Right renal cortex interstitium (tissue), 3 donors: ENCODE data around the gene GPR137. TPM values are rescaled to one million over a fixed set of nuclear protein-coding genes. Genes with fewer than 3 reads are reported as not detected.
A peak's percentile ranks its signal among the peaks of the same experiment; 100 is the strongest.

Source experiments
- DNase-seq, 3 donors: peaks; one replicate each; pipeline ENCODE4 v3.0.0-alpha.2; 2013; ENCODE audit warnings: low read depth in 3 of 3, low spot score in 2 of 3
- polyA plus RNA-seq, 3 donors: library from polyadenylated mRNA; unstranded; fragments of 120-200 nt; gene quantifications; one replicate each; pipeline ENCODE4 v1.2.1, GENCODE V29; 2013; ENCODE audit not compliant: insufficient read length in 3 of 3

The GPR137 gene
- polyA plus RNA-seq, 3 donors: 20.4 to 29.6 (median 26.5) TPM

GRCh38 chr11:64284048-64284961, 1.3 kb upstream of the GPR137 start, which contains the start of gene BAD:
TSS of gene BAD (minus strand) at chr11:64284665. CDS start at chr11:64284368, 297 bp downstream.
- DNase-seq: peak in 2 of 3 donors; percentile 80 to 87

GRCh38 chr11:64285885-64286800, 495 bp downstream of the GPR137 start:
- DNase-seq: no peak

DNA sequence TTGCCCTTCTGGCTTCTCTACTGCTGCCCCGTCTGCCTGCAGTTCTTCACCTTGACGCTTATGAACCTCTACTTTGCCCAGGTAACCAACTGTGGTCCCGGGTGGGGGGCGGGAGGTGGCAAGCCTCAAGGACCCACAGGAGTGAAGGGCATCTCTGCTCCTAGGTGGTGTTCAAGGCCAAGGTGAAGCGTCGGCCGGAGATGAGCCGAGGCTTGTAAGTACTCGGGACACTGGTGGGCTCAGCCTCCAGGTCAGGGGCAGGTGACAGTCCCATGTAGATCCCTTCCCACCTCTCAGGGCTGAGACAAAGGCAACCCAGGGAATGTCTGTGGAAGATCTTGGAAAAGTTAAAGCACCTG, 1.1 kb downstream of the GPR137 start:
- DNase-seq: no peak

DNA sequence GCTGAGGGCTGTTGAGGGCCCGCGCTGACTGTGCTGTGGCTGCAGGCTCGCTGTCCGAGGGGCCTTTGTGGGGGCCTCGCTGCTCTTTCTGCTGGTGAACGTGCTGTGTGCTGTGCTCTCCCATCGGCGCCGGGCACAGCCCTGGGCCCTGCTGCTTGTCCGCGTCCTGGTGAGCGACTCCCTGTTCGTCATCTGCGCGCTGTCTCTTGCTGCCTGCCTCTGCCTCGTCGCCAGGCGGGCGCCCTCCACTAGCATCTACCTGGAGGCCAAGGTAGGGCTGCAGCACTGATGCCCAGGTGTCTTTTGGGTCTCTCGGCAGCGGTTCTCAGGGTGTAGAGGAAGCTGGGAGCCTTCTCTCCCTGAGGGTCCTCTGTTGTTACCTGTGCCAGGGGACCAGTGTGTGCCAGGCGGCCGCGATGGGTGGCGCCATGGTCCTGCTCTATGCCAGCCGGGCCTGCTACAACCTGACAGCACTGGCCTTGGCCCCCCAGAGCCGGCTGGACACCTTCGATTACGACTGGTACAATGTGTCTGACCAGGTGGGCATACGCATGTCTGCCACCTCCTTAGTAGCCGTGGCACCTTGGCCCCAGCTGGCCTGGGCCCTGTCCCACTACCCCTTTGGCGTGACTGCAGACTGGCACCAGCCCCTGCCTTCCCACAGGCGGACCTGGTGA, 2.2 kb downstream of the GPR137 start:
- no peak for DNase-seq

GRCh38 chr11:64288353-64288750, 2.7 kb downstream of the GPR137 start:
- DNase-seq: no peak

DNA sequence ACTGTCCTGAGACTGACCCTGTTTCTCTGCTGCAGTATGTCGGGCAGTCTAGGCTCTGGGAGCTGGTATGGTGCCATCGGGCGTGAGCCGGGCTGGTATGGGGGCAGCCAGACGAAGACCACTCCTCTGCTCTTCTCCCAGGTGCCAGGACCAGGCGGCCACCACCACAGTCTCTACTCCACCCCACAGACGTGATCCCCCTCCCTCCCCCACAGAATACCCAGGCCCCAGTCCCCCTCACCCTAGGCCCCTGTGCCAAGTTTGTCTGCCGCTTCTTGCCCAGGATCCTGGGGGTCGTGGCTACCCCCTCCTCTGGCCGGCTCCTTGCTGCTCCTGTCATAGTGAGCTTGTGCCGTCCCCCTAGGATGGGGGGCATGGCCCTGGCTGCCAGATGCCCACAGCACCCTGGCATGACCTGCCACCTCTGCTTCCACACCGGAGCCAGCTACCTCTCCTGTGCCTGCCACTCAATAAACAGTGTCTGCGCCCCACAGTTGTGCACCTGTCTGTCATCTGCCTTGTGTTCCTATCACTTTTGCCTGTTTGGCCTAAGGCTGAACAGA, 3.4 kb downstream of the GPR137 start:
- no peak for DNase-seq

- no peak for DNase-seq
Measured at GRCh38 chr11:64290352-64291261, 5.0 kb downstream of the GPR137 start.

DNA sequence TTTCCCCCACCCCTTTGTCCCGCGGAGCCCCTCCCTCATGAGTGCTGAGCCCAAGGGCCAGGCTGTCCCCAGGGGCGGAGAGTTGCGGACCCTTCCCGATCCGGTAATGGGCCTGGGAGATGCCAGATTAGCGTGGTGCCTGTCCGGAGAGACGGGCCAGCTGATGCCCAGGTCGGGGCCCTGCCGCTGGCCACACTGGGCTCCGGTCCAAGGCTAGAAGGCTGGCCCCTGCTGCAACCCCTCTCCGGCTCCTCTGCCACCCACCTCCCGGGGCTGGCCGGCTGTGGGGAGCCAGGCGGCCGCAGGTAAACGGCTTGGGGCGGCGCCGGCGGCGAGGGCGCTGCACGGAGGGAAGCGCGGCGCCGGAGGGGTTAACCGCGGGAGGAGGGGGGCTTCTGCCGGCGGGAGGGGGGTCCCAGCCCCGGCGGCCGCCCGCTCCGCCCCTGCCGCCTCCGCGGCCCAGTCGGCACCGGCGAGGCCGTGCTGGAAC, 5.7 kb downstream of the GPR137 start, which contains the start of gene KCNK4:
TSS of gene KCNK4 (plus strand) at position 41 of the 490 bp plus-strand sequence. CDS start 1,717 bp downstream, outside the sequence.
- DNase-seq: no peak

GRCh38 chr11:64291752-64292459, 6.3 kb downstream of the GPR137 start:
- DNase-seq: no peak

GRCh38 chr11:64292460-64293254, 7.0 kb downstream of the GPR137 start:
- no peak for DNase-seq

GRCh38 chr11:64294774-64295173, 9.1 kb downstream of the GPR137 start:
- DNase-seq: no peak

GRCh38 chr11:64295760-64296159, 10.1 kb downstream of the GPR137 start:
- DNase-seq: no peak

DNA sequence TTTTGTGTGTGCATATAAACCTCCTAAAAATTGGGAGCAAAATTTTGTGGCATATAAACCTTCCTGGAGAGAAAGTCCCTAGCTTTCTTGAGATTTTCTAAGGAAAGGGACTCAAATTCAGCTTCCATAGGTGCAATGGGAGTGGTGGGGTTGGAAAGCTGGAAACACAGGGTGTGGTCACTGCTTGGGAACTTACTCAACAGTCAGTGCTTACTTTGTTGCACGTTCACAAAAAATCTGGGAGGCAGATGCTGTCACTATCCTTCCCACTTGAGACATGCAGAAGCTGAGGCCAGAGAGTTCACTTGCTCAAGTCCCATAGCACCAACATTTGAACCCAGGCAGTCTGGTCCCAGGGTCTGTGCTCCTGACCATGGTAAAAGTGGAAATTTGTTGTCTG, 10.6 kb downstream of the GPR137 start:
- DNase-seq: no peak

- DNase-seq: no peak
Measured at GRCh38 chr11:64296830-64297698, 11.4 kb downstream of the GPR137 start.

GRCh38 chr11:64297699-64298358, 12.2 kb downstream of the GPR137 start:
- DNase-seq: no peak
